Spleen (tissue), 11 donors: ENCODE data around the gene SLC4A4. TPM values are rescaled to one million over a fixed set of nuclear protein-coding genes. Genes with fewer than 3 reads are reported as not detected.

Experiments
- DNase-seq: peaks from one replicate; pipeline ENCODE4 v3.0.0-alpha.2; 2020
- H3K27ac ChIP-seq, 8 donors: fragments of 200-600 bp; sonication (generic) in 7 of 8; 1 replicate in 4 of 8; 2 replicates in 4 of 8; pipeline versions ENCODE4 v1.5.0 to v1.8.0; 2016 to 2021; ENCODE audit warnings: inconsistent platforms in 4 of 8, mild to moderate bottlenecking in 4 of 8, moderate library complexity in 1 of 8
- H3K27me3 ChIP-seq, 7 donors: fragments of 200-600 bp; sonication (generic) in 6 of 7; replicated peaks in 1 of 7; 1 replicate in 4 of 7; 2 replicates in 3 of 7; pipeline versions ENCODE4 v1.5.0 to v1.8.0; 2016 to 2021; ENCODE audit warnings: inconsistent platforms in 3 of 7, mild to moderate bottlenecking in 1 of 7
- H3K36me3 ChIP-seq, 6 donors: fragments of 200-600 bp; sonication (generic) in 5 of 6; 1 replicate in 4 of 6; 2 replicates in 2 of 6; pipeline versions ENCODE4 v1.5.0 to v1.8.0; 2016 to 2021; ENCODE audit warnings: inconsistent platforms in 2 of 6
- H3K4me1 ChIP-seq, 6 donors: fragments of 200-600 bp; sonication (generic) in 5 of 6; 1 replicate in 3 of 6; 2 replicates in 3 of 6; pipeline versions ENCODE4 v1.5.0 to v1.8.0; 2016 to 2021; ENCODE audit warnings: inconsistent platforms in 3 of 6
- H3K4me3 ChIP-seq, 8 donors: fragments of 200-600 bp; sonication (generic) in 7 of 8; 1 replicate in 4 of 8; 2 replicates in 4 of 8; pipeline versions ENCODE4 v1.5.0 to v1.8.0; 2016 to 2021; ENCODE audit warnings: inconsistent platforms in 4 of 8, mild to moderate bottlenecking in 4 of 8, moderate library complexity in 2 of 8
- H3K9me3 ChIP-seq, 8 donors: fragments of 200-600 bp; sonication (generic) in 7 of 8; 1 replicate in 4 of 8; 2 replicates in 4 of 8; pipeline versions ENCODE4 v1.5.0 to v1.8.0; 2016 to 2021; ENCODE audit warnings: inconsistent platforms in 4 of 8
- POLR2A ChIP-seq, 3 donors: fragments of 450-650 bp; IDR thresholded peaks; one replicate each; pipeline ENCODE4 v1.5.1; 2017; ENCODE audit warnings: antibody characterized with exemption in 3 of 3, mild to moderate bottlenecking in 1 of 3
- POLR2AphosphoS5 ChIP-seq, 3 donors: sonication (generic); formaldehyde crosslinking; IDR thresholded peaks; one replicate each; pipeline ENCODE4 v1.5.1; 2017; ENCODE audit warnings: antibody characterized with exemption in 3 of 3
- WGBS, 5 donors: extraction: QIAGEN DNeasy Blood & Tissue Kit in 3 of 5; methylation state at CpG; one replicate each; pipeline versions ENCODE4 v1.1.5 to v1.1.7; 2013 to 2018; 5-methylcytosine and 5-hydroxymethylcytosine counted together
- intact Hi-C: fragments of 100-400 bp; cut with DNase I; formaldehyde crosslinking; loops from one replicate; pipeline ENCODE4 v1.15.0; 2023; ENCODE audit warnings: low total_unique reads
- polyA plus RNA-seq, 3 donors: library from polyadenylated mRNA; stranded (reverse); fragments of 200-250 nt; gene quantifications; one replicate each; pipeline ENCODE4 v1.2.1, GENCODE V29; 2013
- total RNA-seq, 7 donors: library from RNA; depleted of rRNA in 3 of 7; stranded (reverse); fragments of >200 nt in 3 of 7; fragmentation: NEBNext Ultra II Directional in 4 of 7; extraction: Animal tissue kit (Norgen Biotek cat#: 25700) in 4 of 7; gene quantifications; one replicate each; pipeline versions ENCODE4 v1.1.0 to v1.2.1, GENCODE V29; 2016 to 2021
- TF ChIP-seq, protein P1 (sequence below), 11 experiments: fragments of 200-600 bp in 7 of 11; fragments of 450-650 bp in 4 of 11; sonication (generic) in 4 of 11; IDR thresholded peaks in 8 of 11; conservative IDR thresholded peaks in 3 of 11; 1 replicate in 7 of 11; 2 replicates in 4 of 11; pipeline versions ENCODE4 v1.4.0 to v1.8.0; 2016 to 2021; ENCODE audit warnings: antibody characterized with exemption in 11 of 11, inconsistent platforms in 4 of 11, mild to moderate bottlenecking in 1 of 11
- donor health status: healthy with polysubstance abuse.
- donor health status: DM: no; HTN: no; CAD: no; lungs with moderate emphysema.
- donor health status: DM: no; HTN: no; CAD: no.
- donor health status: Bipolar disorder and iron deficiency.
- donor health status: healthy.
- donor health status: DM: no; HTN: no; CAD: no.
- donor health status: DM: yes; HTN: yes; CAD: no.

Gene SLC4A4
- total and polyA plus RNA-seq, 10 donors, result 0.07 to 3.4 (median 1.4) TPM

DNA sequence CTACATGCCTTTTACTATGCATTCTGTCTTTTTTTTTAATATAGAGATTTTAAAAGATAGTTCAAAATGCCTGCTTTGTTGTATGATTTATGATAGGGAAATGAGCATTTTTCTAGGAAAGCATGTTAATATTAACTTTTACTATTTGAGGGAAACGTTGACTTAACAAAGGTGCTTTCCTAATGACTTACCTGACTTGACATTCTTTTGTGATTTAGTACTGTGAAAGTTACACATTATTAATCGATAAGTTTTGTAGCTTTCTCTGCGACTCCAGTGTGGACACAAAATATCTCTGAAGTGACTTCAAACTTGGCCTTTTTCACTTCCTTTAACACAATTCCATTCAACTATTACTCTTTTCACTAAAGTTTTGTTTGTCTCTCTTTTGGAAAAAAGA lies 260.8 kb downstream of the SLC4A4 start:
- H3K4me1 ChIP-seq, result no peaks in the 10 kb centered on the region
- H3K4me3 ChIP-seq, result no peak overlapping the region

DNA sequence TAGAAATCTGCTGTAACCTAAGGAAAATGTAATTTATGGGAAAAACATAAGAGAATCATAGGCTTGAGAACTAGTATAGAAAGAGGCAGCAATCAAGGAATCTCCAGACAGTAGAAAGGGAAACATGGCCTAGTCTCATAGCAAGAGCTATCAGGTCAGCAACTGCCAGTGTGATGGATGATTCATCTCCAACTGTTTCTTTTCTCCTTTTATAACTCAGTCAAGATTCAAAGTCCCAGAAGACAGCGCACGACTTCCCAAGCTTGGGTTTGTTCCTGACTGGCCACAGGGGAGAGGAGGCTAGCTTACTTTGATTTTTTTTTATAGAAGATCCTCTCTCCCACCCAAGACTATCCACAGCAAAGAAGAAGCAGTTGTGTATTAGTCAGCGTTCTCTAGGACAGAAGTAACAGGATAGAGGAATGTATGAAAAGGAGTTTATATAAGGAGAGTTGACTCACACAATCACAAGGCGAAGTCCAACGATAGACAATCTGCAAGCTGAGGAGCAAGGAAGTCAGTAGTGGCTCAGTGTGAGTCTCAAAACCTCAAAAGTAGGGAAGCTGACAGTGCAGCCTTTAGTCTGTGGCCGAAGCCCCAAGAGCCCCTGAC lies 263.6 kb downstream of the SLC4A4 start:
- intact Hi-C loops, result no loop called here
- Histone ChIP-seq H3K9me3 (peaks cover 0 to 2% (median 0%) of the 10 kb centered on the region in 8 donors), H3K27me3 (no peaks in the 10 kb centered on the region), H3K36me3 (no peaks in the 10 kb centered on the region), H3K4me3 (no peak overlapping the region), H3K27ac (no peak overlapping the region), H3K4me1 (no peaks in the 10 kb centered on the region)
- WGBS, 5 donors, result 83 to 91% (median 88%) methylated on average over 6 of the region's 6 CpGs
- no peak for DNase-seq
- TF ChIP-seq POLR2A (IDR thresholded peaks at IDR 0.05) (no peak), POLR2AphosphoS5 (IDR thresholded peaks at IDR 0.05) (no peak)
- TF ChIP-seq, protein P1, sequence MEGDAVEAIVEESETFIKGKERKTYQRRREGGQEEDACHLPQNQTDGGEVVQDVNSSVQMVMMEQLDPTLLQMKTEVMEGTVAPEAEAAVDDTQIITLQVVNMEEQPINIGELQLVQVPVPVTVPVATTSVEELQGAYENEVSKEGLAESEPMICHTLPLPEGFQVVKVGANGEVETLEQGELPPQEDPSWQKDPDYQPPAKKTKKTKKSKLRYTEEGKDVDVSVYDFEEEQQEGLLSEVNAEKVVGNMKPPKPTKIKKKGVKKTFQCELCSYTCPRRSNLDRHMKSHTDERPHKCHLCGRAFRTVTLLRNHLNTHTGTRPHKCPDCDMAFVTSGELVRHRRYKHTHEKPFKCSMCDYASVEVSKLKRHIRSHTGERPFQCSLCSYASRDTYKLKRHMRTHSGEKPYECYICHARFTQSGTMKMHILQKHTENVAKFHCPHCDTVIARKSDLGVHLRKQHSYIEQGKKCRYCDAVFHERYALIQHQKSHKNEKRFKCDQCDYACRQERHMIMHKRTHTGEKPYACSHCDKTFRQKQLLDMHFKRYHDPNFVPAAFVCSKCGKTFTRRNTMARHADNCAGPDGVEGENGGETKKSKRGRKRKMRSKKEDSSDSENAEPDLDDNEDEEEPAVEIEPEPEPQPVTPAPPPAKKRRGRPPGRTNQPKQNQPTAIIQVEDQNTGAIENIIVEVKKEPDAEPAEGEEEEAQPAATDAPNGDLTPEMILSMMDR (IDR thresholded peaks at IDR 0.05 in 8 of 11, conservative IDR thresholded peaks at IDR 0.05 in 3 of 11), result no peak

More for the DNA sequence above, 260.8 kb downstream of the SLC4A4 start:
- DNase-seq, result no peak
- WGBS, 5 donors, result 60 to 68% (median 62%) methylated on average over 3 of the region's 3 CpGs
- Histone ChIP-seq H3K27ac (no peak overlapping the region), H3K36me3 (no peaks in the 10 kb centered on the region), H3K27me3 (no peaks in the 10 kb centered on the region), H3K9me3 (no peaks in the 10 kb centered on the region)
- TF ChIP-seq POLR2A (IDR thresholded peaks at IDR 0.05), result no peak
- TF ChIP-seq, protein P1 (IDR thresholded peaks at IDR 0.05 in 8 of 11, conservative IDR thresholded peaks at IDR 0.05 in 3 of 11), result no peak
- TF ChIP-seq POLR2AphosphoS5 (IDR thresholded peaks at IDR 0.05), result no peak
- intact Hi-C loops, result no loop called here

GRCh38 chr4:71604785-71605184 lies 266.0 kb downstream of the SLC4A4 start:
- DNase-seq, result no peak
- Histone ChIP-seq H3K4me1 (no peaks in the 10 kb centered on the region), H3K27ac (no peak overlapping the region), H3K4me3 (no peak overlapping the region), H3K9me3 (peaks cover 0 to 5% (median 0%) of the 10 kb centered on the region in 8 donors), H3K27me3 (no peaks in the 10 kb centered on the region), H3K36me3 (no peaks in the 10 kb centered on the region)
- intact Hi-C loops, result no loop called here
- TF ChIP-seq POLR2AphosphoS5 (IDR thresholded peaks at IDR 0.05), result no peak
- WGBS, 5 donors, result 72 to 79% (median 74%) methylated on average over 5 of the region's 5 CpGs

DNA sequence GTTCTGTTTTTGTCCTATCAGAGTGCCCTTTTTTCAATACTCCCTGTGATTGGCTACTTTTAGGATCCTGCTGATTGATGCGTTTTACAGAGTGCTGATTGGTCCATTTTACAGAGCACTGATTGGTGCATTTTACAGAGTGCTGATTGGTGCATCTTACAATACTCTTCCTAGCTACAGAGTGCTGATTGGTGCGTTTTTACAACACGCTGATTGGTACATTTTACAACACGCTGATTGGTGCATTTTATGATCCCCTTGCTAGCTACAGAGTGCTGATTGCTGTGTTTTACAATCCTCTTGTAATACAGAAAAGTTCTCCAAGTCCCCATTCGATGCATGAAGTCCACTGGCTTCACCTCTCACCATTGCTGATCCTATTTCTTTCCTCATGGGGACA lies 268.3 kb downstream of the SLC4A4 start:
- DNase-seq, result no peak
- Histone ChIP-seq H3K27ac (no peak overlapping the region), H3K4me3 (no peak overlapping the region), H3K27me3 (no peaks in the 10 kb centered on the region), H3K4me1 (no peaks in the 10 kb centered on the region), H3K36me3 (no peaks in the 10 kb centered on the region), H3K9me3 (peaks cover 0 to 5% (median 0%) of the 10 kb centered on the region in 8 donors)
- TF ChIP-seq POLR2AphosphoS5 (IDR thresholded peaks at IDR 0.05) (no peak), POLR2A (IDR thresholded peaks at IDR 0.05) (no peak)
- TF ChIP-seq, protein P1 (IDR thresholded peaks at IDR 0.05 in 8 of 11, conservative IDR thresholded peaks at IDR 0.05 in 3 of 11), result no peak
- 66 to 88% (median 79%) methylated on average over 5 of the region's 5 CpGs for WGBS, 5 donors
- intact Hi-C loops, result no loop called here
